Common myeloid progenitor, CD34-positive (primary cell): ENCODE measurements around the gene HOXD10.

Experiments
- CTCF ChIA-PET: fragments of 350-600 bp; sonication (Branson Sonifier 250); formaldehyde crosslinking; loops from one replicate; lab custom pipeline; 2021; ENCODE audit warnings: antibody characterized with exemption; lab: Charles Lee
- POLR2A ChIA-PET: fragments of 350-600 bp; sonication (Branson Sonifier 250); formaldehyde crosslinking; loops from one replicate; lab custom pipeline; 2021; ENCODE audit warnings: antibody characterized with exemption; lab: Charles Lee
- DNase-seq, 3 donors: peaks; one replicate each; pipeline versions ENCODE4 v3.0.0 to v3.0.0-alpha.2; 2013
- H3K27ac ChIP-seq, 2 experiments: 1 replicate in 1 of 2; 2 replicates in 1 of 2; pipeline ENCODE4 v1.7.0; 2013; ENCODE audit warnings: inconsistent platforms in 2 of 2, low read length in 2 of 2, mild to moderate bottlenecking in 2 of 2, low read depth in 1 of 2, moderate library complexity in 1 of 2; ENCODE audit not compliant: severe bottlenecking in 2 of 2, insufficient read depth in 1 of 2, poor library complexity in 1 of 2
- H3K27me3 ChIP-seq, 5 experiments: replicated peaks in 2 of 5; 1 replicate in 3 of 5; 2 replicates in 2 of 5; pipeline versions ENCODE4 v1.6.1 to v1.7.0; 2013; ENCODE audit warnings: low read length in 4 of 5, mild to moderate bottlenecking in 2 of 5, moderate library complexity in 2 of 5, inconsistent platforms in 1 of 5; ENCODE audit not compliant: insufficient read depth in 5 of 5, control insufficient read depth in 4 of 5
- H3K36me3 ChIP-seq, 4 experiments: 1 replicate in 2 of 4; 2 replicates in 2 of 4; pipeline versions ENCODE4 v1.6.1 to v1.7.0; 2013; ENCODE audit warnings: low read length in 3 of 4, control low read depth in 1 of 4, mild to moderate bottlenecking in 1 of 4; ENCODE audit not compliant: control insufficient read depth in 4 of 4, insufficient read depth in 4 of 4
- H3K4me1 ChIP-seq, 4 experiments: 1 replicate in 3 of 4; 2 replicates in 1 of 4; pipeline versions ENCODE4 v1.6.1 to v1.7.1; 2013; ENCODE audit warnings: low read length in 3 of 4, mild to moderate bottlenecking in 3 of 4, control low read depth in 1 of 4, inconsistent platforms in 1 of 4, moderate library complexity in 1 of 4; ENCODE audit not compliant: control insufficient read depth in 4 of 4, insufficient read depth in 4 of 4; ENCODE audit errors: control extremely low read depth in 1 of 4
- H3K4me3 ChIP-seq, 7 experiments: 1 replicate in 4 of 7; 2 replicates in 3 of 7; pipeline versions ENCODE4 v1.5.1 to v1.7.0; 2013; ENCODE audit warnings: mild to moderate bottlenecking in 7 of 7, low read length in 6 of 7, moderate library complexity in 6 of 7, inconsistent platforms in 2 of 7, low read depth in 2 of 7, control low read depth in 1 of 7; ENCODE audit not compliant: insufficient read depth in 4 of 7, control insufficient read depth in 1 of 7; ENCODE audit errors: extremely low read depth in 1 of 7
- H3K9me3 ChIP-seq, 5 experiments: 1 replicate in 4 of 5; 2 replicates in 1 of 5; pipeline versions ENCODE4 v1.6.1 to v1.7.1; 2013; ENCODE audit warnings: low read length in 4 of 5, mild to moderate bottlenecking in 2 of 5, inconsistent platforms in 1 of 5, low read depth in 1 of 5, moderate library complexity in 1 of 5; ENCODE audit not compliant: control insufficient read depth in 4 of 5, insufficient read depth in 2 of 5; ENCODE audit errors: control extremely low read depth in 1 of 5
- WGBS: methylation state at CpG from one replicate; pipeline ENCODE4 v1.1.5; 2013; ENCODE audit not compliant: insufficient coverage; 5-methylcytosine and 5-hydroxymethylcytosine counted together

HOXD10 gene

GRCh38 chr2:176103742-176104315, 12.7 kb upstream of the HOXD10 start:
- Histone ChIP-seq H3K9me3 (peaks cover 0 to 3% (median 0%) of the 10 kb centered on the region in 5 experiments), H3K36me3 (no peaks in the 10 kb centered on the region), H3K4me1 (peaks cover 0 to 11% (median 8%) of the 10 kb centered on the region in 4 experiments), H3K4me3 (no peak overlapping the region), H3K27ac (no peak overlapping the region), H3K27me3 (peaks cover 24 to 99% (median 61%) of the 10 kb centered on the region in 5 experiments)
- WGBS, result 11% methylated on average over 6 of the region's 17 CpGs
- ChIA-PET CTCF (interaction anchor here (0.5 to 3.6 kb wide), 9 partner anchors 8 to 567 kb away, joined by 3 to 16 read pairs (median 5); no protein-coding TSS in a partner anchor), POLR2A (no interaction called here)
- no peak for DNase-seq

- CTCF ChIA-PET, result interaction anchor here (0.5 to 3.6 kb wide), 9 partner anchors 9 to 567 kb away, joined by 3 to 16 read pairs (median 5); no protein-coding TSS in a partner anchor
- Histone ChIP-seq H3K4me1 (peaks cover 0 to 11% (median 8%) of the 10 kb centered on the region in 4 experiments), H3K27ac (no peak overlapping the region), H3K36me3 (no peaks in the 10 kb centered on the region), H3K9me3 (peaks cover 0 to 3% (median 0%) of the 10 kb centered on the region in 5 experiments), H3K4me3 (no peak overlapping the region), H3K27me3 (peaks cover 27 to 99% (median 62%) of the 10 kb centered on the region in 5 experiments)
- WGBS, result 6% methylated on average over 56 of the region's 56 CpGs
- POLR2A ChIA-PET, result interaction anchor here (0.7 kb wide), 1 partner anchor 36 kb away, joined by 3 read pairs; no protein-coding TSS in a partner anchor
- DNase-seq, result no peak
Observed at GRCh38 chr2:176104316-176105077, 12.1 kb upstream of the HOXD10 start.

GRCh38 chr2:176105078-176105729, 11.4 kb upstream of the HOXD10 start:
- POLR2A ChIA-PET, result interaction anchor here (0.7 kb wide), 1 partner anchor 35 kb away, joined by 3 read pairs; no protein-coding TSS in a partner anchor

GRCh38 chr2:176105730-176106580, 10.6 kb upstream of the HOXD10 start:
- H3K27me3 ChIP-seq, result peaks cover 40 to 99% (median 63%) of the 10 kb centered on the region in 5 experiments
- peaks cover 0 to 2% (median 0%) of the 10 kb centered on the region in 5 experiments for H3K9me3 ChIP-seq
- DNase-seq, result no peak
- CTCF ChIA-PET, result interaction anchor here (0.7 to 3.6 kb wide), 6 partner anchors 8 to 741 kb away, joined by 3 to 14 read pairs (median 4); no protein-coding TSS in a partner anchor
- WGBS, result under 1% methylated on average over 14 of the region's 25 CpGs
- no peak overlapping the region for H3K27ac ChIP-seq
- POLR2A ChIA-PET, result no interaction called here
- H3K36me3 ChIP-seq, result no peaks in the 10 kb centered on the region
- H3K4me3 ChIP-seq, result no peak overlapping the region
- H3K4me1 ChIP-seq, result peaks cover 0 to 10% (median 8%) of the 10 kb centered on the region in 4 experiments

More at GRCh38 chr2:176105078-176105729, 11.4 kb upstream of the HOXD10 start:
- H3K4me1 ChIP-seq, result peaks cover 0 to 10% (median 8%) of the 10 kb centered on the region in 4 experiments
- H3K4me3 ChIP-seq, result no peak overlapping the region
- H3K27me3 ChIP-seq, result peaks cover 34 to 99% (median 66%) of the 10 kb centered on the region in 5 experiments
- no peak for DNase-seq
- CTCF ChIA-PET, result interaction anchor here (1.2 to 3.6 kb wide), 7 partner anchors 8 to 532 kb away, joined by 3 to 16 read pairs (median 6); no protein-coding TSS in a partner anchor
- no peak overlapping the region for H3K27ac ChIP-seq
- H3K9me3 ChIP-seq, result peaks cover 0 to 3% (median 0%) of the 10 kb centered on the region in 5 experiments
- 12% methylated on average over 24 of the region's 25 CpGs for WGBS
- H3K36me3 ChIP-seq, result no peaks in the 10 kb centered on the region

- 1% methylated on average over 66 of the region's 85 CpGs for WGBS
- Histone ChIP-seq H3K27me3 (peaks cover 34 to 99% (median 57%) of the 10 kb centered on the region in 5 experiments), H3K27ac (no peak within 1 kb of the TSS), H3K4me1 (peaks cover 0 to 10% (median 8%) of the 10 kb centered on the region in 4 experiments), H3K36me3 (no peaks in the 10 kb centered on the region), H3K4me3 (peak within 1 kb of the TSS in 4 of 7 experiments; percentile 0 to 42 (median 8)), H3K9me3 (no peaks in the 10 kb centered on the region)
- ChIA-PET POLR2A (no interaction called here), CTCF (interaction anchor here (0.7 to 1.4 kb wide), 4 partner anchors 9 to 741 kb away, joined by 3 to 4 read pairs (median 3); no protein-coding TSS in a partner anchor)
- peak in 1 of 3 donors; percentile 46 for DNase-seq
Observed at GRCh38 chr2:176106581-176107539, 9.7 kb upstream of the HOXD10 start, which contains the start of gene HOXD11. TSS of gene HOXD11 (plus strand) at chr2:176107280. CDS start at chr2:176107356, 76 bp downstream.
